GM19193 (cell line): ENCODE results near the gene MACF1.
A peak's percentile ranks its signal among the peaks of the same experiment; 100 is the strongest.

Experiments
- POLR2A ChIP-seq: IDR thresholded peaks from 4 replicates; pipeline ENCODE4 v1.6.1; 2011; ENCODE audit not compliant: insufficient read depth, insufficient read length; ENCODE audit errors: extremely low read depth

The MACF1 gene

DNA sequence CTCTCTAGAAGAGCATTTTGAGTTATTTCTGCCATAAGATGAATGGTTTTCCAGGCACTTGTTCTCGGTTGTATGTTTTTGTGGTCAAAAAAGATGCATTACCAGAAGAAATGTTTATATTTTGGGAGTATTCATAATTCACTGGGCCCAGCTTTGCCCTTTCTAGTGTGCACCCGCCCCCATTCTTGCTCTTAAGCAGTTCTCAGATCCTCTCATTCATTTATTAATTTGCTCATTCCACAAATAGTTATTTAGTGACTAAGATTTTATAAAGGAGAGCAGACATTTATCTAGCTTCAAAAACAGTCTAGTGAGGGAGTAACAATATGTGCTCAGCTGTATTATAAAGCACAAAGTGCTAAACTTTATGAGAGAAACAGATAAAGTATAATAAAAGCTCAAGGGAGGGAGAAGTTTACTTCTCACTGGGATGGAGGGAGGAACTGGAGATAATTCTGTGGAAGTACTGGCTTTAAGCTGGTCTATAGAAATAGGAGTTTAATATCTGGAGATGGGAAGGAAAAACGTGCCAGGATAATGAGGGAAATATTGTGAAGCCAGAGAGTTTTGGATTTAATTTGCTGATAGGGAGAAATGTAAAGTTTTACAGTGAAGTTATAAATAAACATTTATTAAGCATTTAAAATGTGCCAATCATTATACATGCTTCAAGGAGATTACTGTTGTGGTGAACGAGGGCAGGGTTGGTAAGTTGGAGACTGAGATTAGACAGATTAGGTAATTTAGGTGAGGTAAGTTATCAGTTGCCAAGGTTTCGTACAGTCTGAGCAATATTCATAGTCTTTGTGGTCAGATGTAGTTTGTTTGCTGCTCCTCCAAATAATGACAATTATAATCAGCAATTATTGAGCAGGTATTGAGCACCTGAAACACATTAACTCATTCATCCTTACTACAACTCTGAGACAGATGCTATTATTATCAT lies 9.1 kb upstream of the MACF1 start:
- TF ChIP-seq POLR2A: no peak

DNA sequence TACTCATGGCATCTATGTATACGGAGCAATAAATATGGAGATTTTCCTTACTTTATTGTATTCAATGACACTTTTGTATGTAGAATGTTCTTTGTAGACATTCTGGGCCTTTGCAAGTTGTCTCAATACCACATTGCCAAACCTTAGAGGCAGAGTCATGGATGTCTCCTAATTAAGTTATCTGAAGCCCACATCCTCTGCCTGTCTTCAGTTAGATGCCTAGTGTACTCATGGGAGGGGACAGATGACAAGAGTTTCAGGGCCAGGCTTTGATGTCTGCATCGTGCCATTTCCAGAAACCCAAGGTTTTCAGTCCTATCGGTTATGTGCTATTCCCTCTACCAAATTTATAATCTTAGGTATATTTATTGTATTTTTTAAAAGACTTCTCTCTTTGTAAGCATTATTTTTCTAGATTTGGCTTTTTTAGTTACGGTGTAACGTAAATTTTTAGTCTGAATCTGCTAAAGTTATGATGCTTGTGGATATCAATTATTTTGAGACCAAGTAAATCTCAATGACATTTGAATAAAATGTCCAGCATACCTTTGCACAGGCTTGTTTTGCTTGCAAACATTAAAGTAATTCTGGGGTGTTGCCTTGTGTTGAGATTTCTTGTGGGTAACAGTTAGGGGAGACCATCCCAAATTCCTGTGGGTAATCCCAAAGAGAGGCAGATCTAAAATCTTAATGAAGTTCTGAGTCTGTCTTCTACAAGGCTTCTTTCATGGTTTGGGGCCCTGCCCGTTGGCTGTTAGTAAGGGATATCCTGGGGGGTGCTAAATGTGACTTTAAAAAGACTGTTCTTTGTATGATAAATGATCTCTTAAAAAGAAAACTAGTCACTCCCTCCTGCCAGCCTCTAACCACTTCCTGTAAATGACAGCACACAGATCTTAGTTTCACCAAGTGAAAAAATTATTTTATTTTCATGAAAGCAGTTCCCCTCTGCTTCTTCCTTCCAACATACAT lies 8.0 kb upstream of the MACF1 start:
- no peak for TF ChIP-seq POLR2A

DNA sequence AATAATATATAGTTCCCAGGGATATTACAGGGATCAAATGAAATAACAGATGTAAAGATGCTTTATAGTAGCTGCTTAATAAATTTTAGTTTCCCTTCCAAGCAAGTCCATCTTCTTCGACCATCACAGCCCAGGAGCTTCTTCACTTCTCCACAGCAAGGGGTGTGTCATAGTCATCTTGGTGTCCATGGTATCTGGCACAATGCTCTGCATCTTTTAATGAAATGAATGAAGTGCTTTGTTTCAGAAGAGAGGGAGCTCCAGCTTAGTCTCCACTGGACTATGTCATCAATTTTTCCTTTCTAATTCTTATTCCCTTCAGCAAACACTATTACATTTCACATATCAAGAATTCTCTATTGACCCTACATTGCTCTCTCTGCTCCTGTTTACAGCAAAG lies 4.9 kb upstream of the MACF1 start:
- no peak for TF ChIP-seq POLR2A

DNA sequence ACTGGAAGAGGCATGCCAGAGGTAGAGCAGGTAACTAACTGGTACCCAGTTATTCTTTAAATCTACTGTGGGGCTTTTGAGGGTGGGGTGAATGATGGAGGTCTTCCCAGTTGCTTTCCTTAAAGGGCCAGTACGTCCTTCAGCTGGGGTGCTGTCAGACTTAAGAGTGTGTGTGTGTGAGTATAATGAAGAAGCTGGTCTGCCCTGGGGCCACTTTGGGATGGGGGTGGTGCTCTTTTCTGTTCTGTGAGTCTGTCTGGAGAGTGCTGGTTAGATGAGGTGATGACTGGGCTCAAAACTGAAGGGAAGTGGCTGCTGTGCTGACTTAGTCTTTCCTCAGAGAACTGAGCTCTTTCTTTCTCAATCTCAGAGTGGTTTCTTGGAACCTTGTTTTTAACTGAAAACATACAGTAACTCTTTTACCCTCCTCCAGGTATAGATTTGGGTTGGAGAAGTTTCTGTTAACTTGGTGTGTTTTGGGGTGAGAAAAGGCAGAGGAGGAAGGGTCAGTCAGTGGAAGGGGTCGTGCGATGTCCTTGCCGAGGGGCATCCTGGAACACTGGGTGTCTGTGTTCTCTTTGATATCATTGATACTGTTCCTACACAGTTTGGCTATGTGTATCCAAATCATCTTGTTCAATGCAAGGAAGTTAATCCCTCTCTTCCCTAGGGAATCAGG lies 746 bp downstream of the MACF1 start:
- no peak for TF ChIP-seq POLR2A

DNA sequence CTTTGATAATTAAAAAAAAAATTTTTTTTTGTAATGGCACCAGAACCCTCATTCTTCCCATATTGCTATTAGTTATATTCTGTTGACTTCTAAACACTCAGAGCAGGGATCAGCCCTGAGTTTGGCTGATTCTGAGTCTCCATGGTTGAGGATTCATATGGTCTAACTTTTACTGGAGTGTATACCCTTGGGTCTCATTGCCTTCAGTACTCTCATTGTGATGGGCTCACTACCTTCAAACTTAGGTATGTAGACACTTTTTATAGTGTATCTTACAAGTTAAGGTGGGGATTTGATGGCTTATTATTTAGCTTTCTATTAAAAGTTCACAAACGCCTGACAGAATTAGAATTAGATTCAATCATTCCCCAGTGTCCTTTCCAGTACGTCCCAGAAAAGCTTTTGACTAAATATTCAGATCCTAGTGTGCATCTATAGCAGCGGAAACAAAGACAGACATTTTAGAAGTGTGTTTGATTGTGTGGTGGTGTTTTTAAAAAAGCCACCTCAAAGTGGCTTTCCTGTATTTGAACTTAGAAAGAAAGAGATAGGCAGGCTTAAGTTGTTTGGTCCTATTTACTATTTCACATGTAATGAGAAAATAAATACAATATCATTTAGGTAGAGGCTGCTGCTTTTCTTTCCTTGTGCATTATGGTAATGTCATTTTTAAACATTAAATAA lies 1.4 kb downstream of the MACF1 start:
- TF ChIP-seq POLR2A: no peak

DNA sequence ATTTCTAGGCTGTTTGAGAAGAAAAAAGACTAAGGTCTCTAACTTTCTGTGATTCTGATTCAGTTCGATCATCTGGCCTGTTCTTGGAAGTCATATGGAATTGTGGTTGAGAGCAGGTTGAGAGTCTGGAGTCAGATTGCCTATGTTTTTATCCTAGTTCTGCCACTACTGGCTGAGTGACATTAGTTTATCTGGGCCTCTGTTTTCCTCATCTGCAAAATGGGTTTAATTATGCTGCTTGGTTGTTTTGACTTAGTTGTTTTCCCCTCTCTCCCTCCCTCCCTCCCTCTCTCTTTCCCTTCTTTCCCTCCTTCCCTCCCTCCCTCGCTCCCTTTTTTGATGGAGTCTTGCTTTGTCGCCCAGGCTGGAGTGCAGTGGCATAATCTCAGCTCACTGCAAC lies 6.2 kb downstream of the MACF1 start:
- no peak for TF ChIP-seq POLR2A

DNA sequence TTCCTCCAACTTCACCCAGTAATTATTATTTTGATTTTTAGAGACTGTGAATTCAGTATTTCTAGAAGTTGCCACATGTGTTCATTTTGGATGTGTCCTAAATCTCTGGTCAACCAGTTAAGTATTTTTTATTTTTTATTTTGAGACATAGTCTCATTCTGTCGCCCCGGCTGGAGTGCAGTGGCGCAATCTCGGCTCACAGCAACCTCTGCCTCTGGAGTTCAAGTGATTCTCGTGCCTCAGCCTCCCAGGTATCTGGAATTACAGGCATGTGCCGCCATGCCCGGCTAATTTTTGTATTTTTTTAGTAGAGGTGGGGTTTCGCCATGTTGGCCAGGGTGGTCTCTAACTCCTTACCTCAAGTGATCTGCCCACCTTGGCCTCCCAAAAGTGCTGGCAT lies 8.0 kb downstream of the MACF1 start:
- no peak for TF ChIP-seq POLR2A

DNA sequence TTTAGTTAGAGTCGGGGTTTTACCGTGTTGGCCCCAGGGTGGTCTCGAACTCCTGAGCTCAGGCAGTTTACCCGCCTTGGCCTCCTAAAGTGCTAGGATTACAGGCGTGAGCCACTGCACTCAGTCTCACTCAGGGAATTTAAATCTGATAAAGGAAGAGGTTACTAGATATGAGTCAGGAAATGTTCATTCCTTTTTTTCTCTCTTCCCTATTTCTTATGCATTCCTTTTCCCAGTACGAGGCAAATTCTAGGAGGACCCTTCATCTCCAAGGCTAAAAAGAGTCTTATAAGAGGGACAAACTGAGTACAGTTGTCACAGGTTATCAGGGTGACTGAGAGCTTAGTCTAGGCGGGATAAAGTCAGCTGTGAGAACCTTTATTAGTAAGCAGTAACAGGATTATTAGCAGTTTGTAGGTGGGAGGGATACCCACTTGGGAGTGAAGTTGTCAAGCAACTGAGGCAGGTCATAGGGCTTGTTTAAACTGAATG lies 9.1 kb downstream of the MACF1 start:
- TF ChIP-seq POLR2A: no peak

DNA sequence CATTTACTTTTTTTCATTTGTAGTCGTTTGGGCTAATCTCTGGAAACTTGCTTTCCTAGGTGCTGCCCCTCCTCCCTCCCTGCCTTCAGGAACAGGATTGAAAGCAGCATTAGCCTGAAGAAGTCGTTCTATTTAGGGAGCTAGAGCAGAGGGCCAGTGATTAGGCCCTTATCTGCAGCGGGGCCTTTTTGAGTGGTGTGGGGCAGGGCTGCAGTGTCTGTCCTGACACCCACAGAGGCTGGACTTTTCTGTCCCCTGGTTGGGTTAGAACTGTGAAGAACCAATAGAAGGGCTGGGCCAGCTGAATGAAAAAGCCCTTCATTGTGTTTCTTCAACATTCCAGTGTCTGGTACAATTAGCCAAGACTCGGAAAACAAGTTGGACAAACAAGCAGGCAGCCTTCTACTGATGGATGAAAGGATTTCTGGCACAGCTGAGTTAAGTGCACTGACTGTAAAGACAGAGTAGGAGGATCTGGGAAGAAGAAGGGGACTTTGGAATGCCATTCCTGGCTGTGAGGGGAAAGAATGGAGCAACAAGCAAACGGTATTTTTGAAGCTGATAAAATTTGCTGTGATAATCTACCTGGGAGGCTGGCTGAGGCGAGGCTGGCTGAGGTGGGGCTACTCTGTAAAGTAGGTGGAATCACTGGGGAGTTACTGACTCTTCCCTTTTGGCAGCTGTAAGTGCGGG lies 9.7 kb downstream of the MACF1 start:
- no peak for TF ChIP-seq POLR2A

DNA sequence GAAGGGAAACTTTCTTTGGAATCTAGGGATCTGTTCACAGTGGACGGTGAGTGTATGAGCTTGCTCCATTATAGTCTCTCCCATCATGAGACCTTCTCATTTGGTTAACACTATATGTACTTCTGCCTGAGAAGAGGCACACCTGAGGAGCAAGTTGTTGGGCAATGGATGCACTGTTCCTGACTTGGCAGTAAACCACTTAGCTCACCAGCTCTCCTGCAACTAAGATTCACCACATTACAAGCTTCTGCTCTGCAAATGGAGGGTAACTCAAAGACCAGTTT lies 10.2 kb downstream of the MACF1 start:
- no peak for TF ChIP-seq POLR2A

DNA sequence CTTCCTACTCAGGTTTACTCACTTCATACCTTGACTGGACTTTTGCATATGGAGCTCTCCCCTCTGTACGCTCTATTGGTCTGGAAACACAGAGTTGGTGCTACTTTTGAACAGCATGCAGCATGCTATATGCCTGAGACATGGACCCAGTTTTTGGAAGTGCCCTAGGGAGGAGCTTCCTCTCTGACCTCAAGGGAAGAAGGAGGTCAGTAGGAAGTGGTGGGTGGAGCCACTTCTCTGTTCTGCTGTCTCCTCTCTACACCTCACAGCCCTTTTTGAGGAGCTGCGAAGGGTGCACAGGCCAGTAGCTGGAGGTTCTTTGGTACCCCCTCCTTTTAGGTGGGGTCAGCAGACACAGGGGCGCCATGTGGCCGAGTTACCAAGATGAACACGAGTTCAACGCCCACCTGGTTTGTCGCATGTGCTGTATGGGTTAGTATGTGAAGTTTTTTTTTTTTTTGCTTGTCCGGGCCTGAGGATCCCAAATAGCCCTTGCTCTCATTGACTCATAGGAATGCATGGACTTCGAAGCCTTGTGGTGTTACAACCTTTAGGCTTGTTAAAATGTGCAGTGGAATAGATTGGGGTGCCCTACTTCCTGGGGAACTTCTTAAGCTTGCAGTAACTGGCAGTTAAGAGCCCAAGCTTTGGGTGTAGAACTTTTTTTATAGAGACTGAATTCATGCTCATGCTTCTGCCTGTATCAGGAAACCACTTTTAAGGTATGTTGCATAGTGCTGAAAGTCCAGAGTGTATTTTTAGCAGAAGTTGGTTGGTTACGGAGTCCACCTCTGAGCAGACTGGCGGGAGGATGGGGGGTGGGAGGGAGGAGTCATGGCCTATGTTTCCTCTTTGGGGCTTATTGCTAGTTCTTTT lies 10.7 kb downstream of the MACF1 start:
- peak; percentile 59 for TF ChIP-seq POLR2A

DNA sequence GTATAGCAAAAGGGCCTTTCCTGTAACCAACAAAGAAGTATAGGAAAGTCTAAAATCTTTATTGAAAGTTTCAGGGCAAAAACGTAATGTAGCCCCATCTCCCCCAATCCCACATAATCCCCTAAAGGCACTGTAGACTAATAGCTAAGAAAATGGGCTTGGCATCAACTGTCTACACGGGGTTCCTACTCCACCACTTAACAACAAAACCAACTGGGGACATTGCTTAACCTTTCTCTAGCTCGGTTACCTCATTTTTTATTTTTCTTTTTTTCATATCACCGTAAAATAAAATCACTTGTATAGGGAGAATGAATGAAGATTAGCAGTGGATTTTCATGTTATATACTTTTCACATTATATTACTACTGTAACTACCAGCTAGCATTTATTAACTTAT lies 12.3 kb downstream of the MACF1 start:
- no peak for TF ChIP-seq POLR2A

DNA sequence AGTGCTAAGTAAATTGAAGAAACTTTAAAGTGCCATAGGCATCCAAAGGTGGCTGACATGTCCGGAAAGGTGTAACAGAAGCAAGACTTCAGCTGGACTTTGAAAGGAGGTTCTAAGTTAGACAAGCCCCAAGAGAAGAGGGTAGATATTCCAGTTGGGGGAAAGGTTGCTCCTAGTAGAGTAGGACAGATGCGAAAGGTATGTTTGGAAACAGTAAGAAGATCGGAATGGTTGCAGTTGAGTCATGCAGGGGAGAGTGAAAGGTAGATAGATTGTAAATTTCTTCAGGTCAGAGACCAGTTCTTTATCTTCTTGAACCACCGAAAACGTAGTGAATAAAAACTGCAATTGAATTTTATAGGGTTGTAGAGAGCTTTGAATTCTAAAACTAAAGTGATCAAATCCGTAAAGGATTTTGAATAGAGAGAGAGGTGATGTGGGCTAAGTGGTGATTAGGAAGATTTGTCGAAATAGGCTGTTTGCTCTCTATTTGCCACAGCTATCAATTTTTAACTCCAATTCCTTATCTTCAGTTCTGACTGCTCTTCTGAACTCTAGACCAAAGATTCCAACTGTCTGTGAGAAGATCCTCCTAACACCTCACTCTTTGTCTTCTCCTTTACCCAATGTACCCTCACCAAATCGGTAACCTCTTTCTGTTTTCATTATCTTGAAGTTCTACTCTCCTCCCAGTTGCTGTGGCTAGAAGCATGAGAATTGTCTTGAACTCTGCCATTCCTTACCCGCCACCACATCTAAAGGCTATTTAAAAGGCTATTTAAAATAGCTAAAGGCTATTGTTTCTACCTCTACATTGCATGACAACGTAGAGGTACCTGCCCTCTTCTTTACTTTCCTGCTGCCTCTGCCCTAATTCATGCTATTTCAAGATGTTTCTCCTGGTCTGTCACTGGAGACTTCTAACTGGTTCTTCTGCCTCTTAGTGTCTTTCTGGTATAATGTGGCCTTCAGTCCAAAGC lies 16.7 kb downstream of the MACF1 start:
- TF ChIP-seq POLR2A: no peak
